ENCODE measurements around the gene CA10.

DNA sequence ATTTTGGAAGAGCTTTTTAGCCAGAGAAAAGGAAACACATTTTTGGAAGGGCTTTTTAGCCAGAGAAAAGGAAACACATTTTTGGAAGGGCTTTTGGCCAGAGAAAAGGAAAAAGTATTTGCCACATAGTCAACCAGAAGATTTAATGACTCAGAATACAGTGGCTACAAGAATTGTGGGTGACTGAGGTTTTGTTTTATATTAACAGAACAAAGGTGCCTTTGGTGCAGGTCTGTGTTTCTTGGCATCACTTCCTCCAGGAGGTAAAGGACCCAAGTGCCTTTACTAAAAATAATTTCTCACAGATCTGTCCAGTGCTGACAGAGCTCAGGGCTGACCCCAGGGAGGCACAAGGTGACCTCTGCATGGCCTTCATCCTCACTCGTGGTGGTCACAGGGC, 363.1 kb downstream of the CA10 start:
- TF ChIP-seq, protein P1, sequence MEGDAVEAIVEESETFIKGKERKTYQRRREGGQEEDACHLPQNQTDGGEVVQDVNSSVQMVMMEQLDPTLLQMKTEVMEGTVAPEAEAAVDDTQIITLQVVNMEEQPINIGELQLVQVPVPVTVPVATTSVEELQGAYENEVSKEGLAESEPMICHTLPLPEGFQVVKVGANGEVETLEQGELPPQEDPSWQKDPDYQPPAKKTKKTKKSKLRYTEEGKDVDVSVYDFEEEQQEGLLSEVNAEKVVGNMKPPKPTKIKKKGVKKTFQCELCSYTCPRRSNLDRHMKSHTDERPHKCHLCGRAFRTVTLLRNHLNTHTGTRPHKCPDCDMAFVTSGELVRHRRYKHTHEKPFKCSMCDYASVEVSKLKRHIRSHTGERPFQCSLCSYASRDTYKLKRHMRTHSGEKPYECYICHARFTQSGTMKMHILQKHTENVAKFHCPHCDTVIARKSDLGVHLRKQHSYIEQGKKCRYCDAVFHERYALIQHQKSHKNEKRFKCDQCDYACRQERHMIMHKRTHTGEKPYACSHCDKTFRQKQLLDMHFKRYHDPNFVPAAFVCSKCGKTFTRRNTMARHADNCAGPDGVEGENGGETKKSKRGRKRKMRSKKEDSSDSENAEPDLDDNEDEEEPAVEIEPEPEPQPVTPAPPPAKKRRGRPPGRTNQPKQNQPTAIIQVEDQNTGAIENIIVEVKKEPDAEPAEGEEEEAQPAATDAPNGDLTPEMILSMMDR (IDR thresholded peaks at IDR 0.05; ENCODE audit: insufficient read depth, low read length): no peak
- TF ChIP-seq POLR2AphosphoS5 (IDR thresholded peaks at IDR 0.05; ENCODE audit: low read depth): no peak
- TF ChIP-seq GABPA (IDR thresholded peaks at IDR 0.05; ENCODE audit: low read depth): no peak
- TF ChIP-seq, protein P2, sequence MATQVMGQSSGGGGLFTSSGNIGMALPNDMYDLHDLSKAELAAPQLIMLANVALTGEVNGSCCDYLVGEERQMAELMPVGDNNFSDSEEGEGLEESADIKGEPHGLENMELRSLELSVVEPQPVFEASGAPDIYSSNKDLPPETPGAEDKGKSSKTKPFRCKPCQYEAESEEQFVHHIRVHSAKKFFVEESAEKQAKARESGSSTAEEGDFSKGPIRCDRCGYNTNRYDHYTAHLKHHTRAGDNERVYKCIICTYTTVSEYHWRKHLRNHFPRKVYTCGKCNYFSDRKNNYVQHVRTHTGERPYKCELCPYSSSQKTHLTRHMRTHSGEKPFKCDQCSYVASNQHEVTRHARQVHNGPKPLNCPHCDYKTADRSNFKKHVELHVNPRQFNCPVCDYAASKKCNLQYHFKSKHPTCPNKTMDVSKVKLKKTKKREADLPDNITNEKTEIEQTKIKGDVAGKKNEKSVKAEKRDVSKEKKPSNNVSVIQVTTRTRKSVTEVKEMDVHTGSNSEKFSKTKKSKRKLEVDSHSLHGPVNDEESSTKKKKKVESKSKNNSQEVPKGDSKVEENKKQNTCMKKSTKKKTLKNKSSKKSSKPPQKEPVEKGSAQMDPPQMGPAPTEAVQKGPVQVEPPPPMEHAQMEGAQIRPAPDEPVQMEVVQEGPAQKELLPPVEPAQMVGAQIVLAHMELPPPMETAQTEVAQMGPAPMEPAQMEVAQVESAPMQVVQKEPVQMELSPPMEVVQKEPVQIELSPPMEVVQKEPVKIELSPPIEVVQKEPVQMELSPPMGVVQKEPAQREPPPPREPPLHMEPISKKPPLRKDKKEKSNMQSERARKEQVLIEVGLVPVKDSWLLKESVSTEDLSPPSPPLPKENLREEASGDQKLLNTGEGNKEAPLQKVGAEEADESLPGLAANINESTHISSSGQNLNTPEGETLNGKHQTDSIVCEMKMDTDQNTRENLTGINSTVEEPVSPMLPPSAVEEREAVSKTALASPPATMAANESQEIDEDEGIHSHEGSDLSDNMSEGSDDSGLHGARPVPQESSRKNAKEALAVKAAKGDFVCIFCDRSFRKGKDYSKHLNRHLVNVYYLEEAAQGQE (IDR thresholded peaks at IDR 0.05; ENCODE audit: insufficient replicate concordance, low read depth): no peak

Measured in HL-60 (cell line).